ENCODE results near the gene SEZ6.

The SEZ6 gene

GRCh38 chr17:28928061-28928460 is 77.8 kb downstream of the SEZ6 start:
- DNase-seq, result peak in 1 of 2 experiments; percentile 13

GRCh38 chr17:28926786-28927185 is 79.0 kb downstream of the SEZ6 start:
- no peak for DNase-seq

GRCh38 chr17:28926366-28926765 is 79.5 kb downstream of the SEZ6 start:
- DNase-seq, result no peak

- peak in 1 of 2 experiments; percentile 62 for DNase-seq
Measured at GRCh38 chr17:28925912-28926365, 79.9 kb downstream of the SEZ6 start.

GRCh38 chr17:28920201-28920600 is 85.6 kb downstream of the SEZ6 start:
- no peak for DNase-seq

- no peak for DNase-seq
Measured at GRCh38 chr17:28918295-28918694, 87.5 kb downstream of the SEZ6 start.

GRCh38 chr17:28917465-28917864 is 88.4 kb downstream of the SEZ6 start:
- no peak for DNase-seq

- DNase-seq, result no peak
Measured at GRCh38 chr17:28917029-28917428, 88.8 kb downstream of the SEZ6 start.

- DNase-seq, result peak in 1 of 2 experiments; percentile 37
Measured at GRCh38 chr17:28916302-28916934, 89.4 kb downstream of the SEZ6 start.

GRCh38 chr17:28912938-28913333 is 92.9 kb downstream of the SEZ6 start:
- no peak for DNase-seq

GRCh38 chr17:28912281-28912937 is 93.4 kb downstream of the SEZ6 start:
- no peak for DNase-seq

GRCh38 chr17:28911411-28912045 is 94.3 kb downstream of the SEZ6 start:
- no peak for DNase-seq

- DNase-seq, result no peak
Measured at GRCh38 chr17:28910534-28910933, 95.3 kb downstream of the SEZ6 start.

- no peak for DNase-seq
Measured at GRCh38 chr17:28908640-28909167, 97.1 kb downstream of the SEZ6 start.

- DNase-seq, result no peak
Measured at GRCh38 chr17:28907709-28908475, 97.9 kb downstream of the SEZ6 start.

- no peak for DNase-seq
Measured at GRCh38 chr17:28906706-28907438, 99.0 kb downstream of the SEZ6 start.

- DNase-seq, result no peak
Measured at GRCh38 chr17:28906276-28906675, 99.6 kb downstream of the SEZ6 start.
